ENCODE results near the gene FANCI. TPM values are rescaled to one million over a fixed set of nuclear protein-coding genes. Genes with fewer than 3 reads are reported as not detected.

Gene FANCI
- polyA plus RNA-seq, 3 donors from 2014 or later, result 4.1 to 14.3 (median 5.8) TPM

GRCh38 chr15:89364741-89365450 is 121.1 kb downstream of the FANCI start:
- H3K4me1 Mint-ChIP-seq, result peaks cover 19 to 22% of the 10 kb centered on the region in 2 donors
- H3K9me3 Mint-ChIP-seq, result peaks cover 0 to 2% (median 0%) of the 10 kb centered on the region in 6 donors
- no peak overlapping the region for H3K4me3 Mint-ChIP-seq
- peaks cover 0 to 3% (median 0%) of the 10 kb centered on the region in 3 donors for H3K36me3 Mint-ChIP-seq
- peaks cover 37 to 51% (median 51%) of the 10 kb centered on the region in 3 donors for H3K27me3 Mint-ChIP-seq (ENCODE audit: low read depth in 3 of 3)
- DNase-seq, result no peak
- H3K27ac Mint-ChIP-seq, result no peak overlapping the region

GRCh38 chr15:89365462-89366065 is 121.8 kb downstream of the FANCI start:
- H3K9me3 Mint-ChIP-seq, result peaks cover 0 to 2% (median 0%) of the 10 kb centered on the region in 6 donors
- H3K4me3 Mint-ChIP-seq, result no peak overlapping the region
- H3K27ac Mint-ChIP-seq, result no peak overlapping the region
- DNase-seq, result no peak
- peaks cover 0 to 3% (median 0%) of the 10 kb centered on the region in 3 donors for H3K36me3 Mint-ChIP-seq
- peaks cover 39 to 55% (median 49%) of the 10 kb centered on the region in 3 donors for H3K27me3 Mint-ChIP-seq (ENCODE audit: low read depth in 3 of 3)
- H3K4me1 Mint-ChIP-seq, result peaks cover 16 to 18% of the 10 kb centered on the region in 2 donors

Other genes with a start within 250 kb of the FANCI start
- gene ABHD2, start 155.5 kb upstream of the FANCI start, polyA plus RNA-seq, result 10 to 100 TPM; 26.9 to 70.6 (median 33.1) TPM
- gene RLBP1, start 22.4 kb upstream of the FANCI start, polyA plus RNA-seq, result under 1 TPM in 1 of 3 donors, not detected in 2; 0.35 TPM
- gene POLG, start 90.8 kb downstream of the FANCI start, polyA plus RNA-seq, result 10 to 100 TPM; 24.3 to 79.1 (median 28.6) TPM

Measured in immature natural killer cell (primary cell).